IMR-90 (cell line): ENCODE results near the gene ISLR2.

Source experiments
- RFX5 ChIP-seq: IDR thresholded peaks from 2 replicates; pipeline ENCODE4 v1.8.0; 2012; ENCODE audit warnings: low read depth, mild to moderate bottlenecking, low read length, moderate library complexity
- TF ChIP-seq, protein P1 (sequence below): conservative IDR thresholded peaks from 2 replicates; pipeline ENCODE4 v1.5.1; 2012; ENCODE audit warnings: mild to moderate bottlenecking, low read depth, low read length, improper control_type of control experiment

DNA sequence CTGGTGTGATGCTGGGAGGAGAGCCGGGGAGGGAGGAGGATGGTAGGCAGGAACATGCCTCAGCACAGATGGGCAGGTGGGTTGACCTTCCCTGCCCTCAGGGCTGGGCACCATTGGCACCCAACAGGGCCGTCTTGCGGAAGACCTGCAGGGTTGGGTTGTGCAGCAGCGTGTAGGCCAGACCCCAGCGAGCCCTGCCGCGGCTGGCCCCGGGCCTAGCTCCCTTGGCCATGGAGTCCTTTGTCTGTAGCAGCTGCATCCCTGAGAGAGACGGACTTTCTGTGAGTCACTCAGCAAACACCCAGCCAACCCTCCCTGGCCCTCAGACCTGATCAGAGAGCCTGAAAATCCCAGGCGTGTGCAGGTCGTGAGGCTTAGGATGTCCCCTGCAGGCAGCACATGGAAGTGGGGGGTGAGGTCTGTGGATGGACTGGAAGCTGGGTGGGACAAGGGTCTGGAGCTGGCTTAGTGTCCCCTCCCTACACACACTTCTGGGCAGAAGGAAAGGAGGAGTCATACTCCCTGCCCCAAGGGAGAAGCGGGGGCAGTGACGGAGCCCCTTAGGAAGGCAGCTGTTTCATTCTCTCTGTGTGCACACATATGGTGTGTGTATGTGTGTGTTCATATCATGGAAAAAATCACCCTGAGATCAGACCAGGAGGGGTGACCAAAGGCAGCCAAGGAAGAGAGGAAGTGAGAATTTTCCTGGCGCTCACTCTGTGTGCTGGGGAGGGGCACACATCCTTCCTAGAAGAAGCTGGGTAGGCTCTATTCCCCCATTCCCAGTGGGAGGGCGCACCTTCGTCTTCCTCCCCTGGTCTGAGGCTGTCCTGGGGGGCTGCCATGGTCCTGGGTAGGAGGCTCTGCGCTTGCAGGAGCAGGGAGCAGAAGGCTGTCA, 49.8 kb downstream of the ISLR2 start:
- TF ChIP-seq, protein P1, sequence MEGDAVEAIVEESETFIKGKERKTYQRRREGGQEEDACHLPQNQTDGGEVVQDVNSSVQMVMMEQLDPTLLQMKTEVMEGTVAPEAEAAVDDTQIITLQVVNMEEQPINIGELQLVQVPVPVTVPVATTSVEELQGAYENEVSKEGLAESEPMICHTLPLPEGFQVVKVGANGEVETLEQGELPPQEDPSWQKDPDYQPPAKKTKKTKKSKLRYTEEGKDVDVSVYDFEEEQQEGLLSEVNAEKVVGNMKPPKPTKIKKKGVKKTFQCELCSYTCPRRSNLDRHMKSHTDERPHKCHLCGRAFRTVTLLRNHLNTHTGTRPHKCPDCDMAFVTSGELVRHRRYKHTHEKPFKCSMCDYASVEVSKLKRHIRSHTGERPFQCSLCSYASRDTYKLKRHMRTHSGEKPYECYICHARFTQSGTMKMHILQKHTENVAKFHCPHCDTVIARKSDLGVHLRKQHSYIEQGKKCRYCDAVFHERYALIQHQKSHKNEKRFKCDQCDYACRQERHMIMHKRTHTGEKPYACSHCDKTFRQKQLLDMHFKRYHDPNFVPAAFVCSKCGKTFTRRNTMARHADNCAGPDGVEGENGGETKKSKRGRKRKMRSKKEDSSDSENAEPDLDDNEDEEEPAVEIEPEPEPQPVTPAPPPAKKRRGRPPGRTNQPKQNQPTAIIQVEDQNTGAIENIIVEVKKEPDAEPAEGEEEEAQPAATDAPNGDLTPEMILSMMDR = no peak
- no peak for TF ChIP-seq RFX5
